CD4-positive, alpha-beta T cell (primary cell): ENCODE data around the gene ZNF182. TPM values are rescaled to one million over a fixed set of nuclear protein-coding genes. Genes with fewer than 3 reads are reported as not detected.

Experiments used
- ATAC-seq: fragments of 200-7000 bp; cut with Tn5 transposase; one replicate; pipeline ENCODE4 v1.10.0; 2022; ENCODE audit warnings: mild to moderate bottlenecking; ENCODE audit not compliant: poor library complexity
- CTCF ChIA-PET: fragments of 350-600 bp; sonication (Branson Sonifier 250); formaldehyde crosslinking; loops from one replicate; lab custom pipeline; 2021; ENCODE audit warnings: antibody characterized with exemption, inconsistent platforms; lab: Charles Lee
- POLR2A ChIA-PET: fragments of 350-600 bp; sonication (Branson Sonifier 250); formaldehyde crosslinking; loops from one replicate; lab custom pipeline; 2021; ENCODE audit warnings: antibody characterized with exemption, inconsistent platforms; lab: Charles Lee
- DNase-seq, 14 experiments: peaks; one replicate each; pipeline ENCODE4 v3.0.0-alpha.2; 2013 to 2020; ENCODE audit warnings: mixed read lengths in 2 of 14
- H3K27ac ChIP-seq, 2 donors: one replicate each; pipeline versions ENCODE4 v1.5.1 to v1.7.0; 2013; ENCODE audit warnings: low read length in 2 of 2, low read depth in 1 of 2, mild to moderate bottlenecking in 1 of 2
- H3K27me3 ChIP-seq, 2 experiments: 1 replicate in 1 of 2; 2 replicates in 1 of 2; pipeline versions ENCODE4 v1.6.1 to v1.7.0; 2013; ENCODE audit warnings: low read length in 2 of 2, control low read depth in 1 of 2, mild to moderate bottlenecking in 1 of 2, moderate library complexity in 1 of 2; ENCODE audit not compliant: insufficient read depth in 2 of 2, control insufficient read depth in 1 of 2
- H3K36me3 ChIP-seq: one replicate; pipeline ENCODE4 v1.6.1; 2013; ENCODE audit warnings: low read length, control low read depth; ENCODE audit not compliant: insufficient read depth
- H3K4me1 ChIP-seq: one replicate; pipeline ENCODE4 v1.6.1; 2013; ENCODE audit warnings: low read length, control low read depth; ENCODE audit not compliant: insufficient read depth
- H3K4me3 ChIP-seq: one replicate; pipeline ENCODE4 v1.5.1; 2013; ENCODE audit warnings: mild to moderate bottlenecking, low read length, moderate library complexity
- H3K9me3 ChIP-seq, 2 experiments: 1 replicate in 1 of 2; 2 replicates in 1 of 2; pipeline versions ENCODE4 v1.6.1 to v1.7.0; 2013; ENCODE audit warnings: low read length in 2 of 2, mild to moderate bottlenecking in 2 of 2, control low read depth in 1 of 2, moderate library complexity in 1 of 2; ENCODE audit not compliant: control insufficient read depth in 1 of 2, insufficient read depth in 1 of 2
- H3K27ac Mint-ChIP-seq: one replicate; pipeline ENCODE4 v1.8.0; 2020; ENCODE audit warnings: mixed read lengths
- H3K27me3 Mint-ChIP-seq: one replicate; pipeline ENCODE4 v1.8.0; 2021; ENCODE audit warnings: mixed read lengths
- H3K36me3 Mint-ChIP-seq: one replicate; pipeline ENCODE4 v1.8.0; 2021; ENCODE audit warnings: low read depth, mixed read lengths
- H3K4me1 Mint-ChIP-seq: one replicate; pipeline ENCODE4 v1.8.0; 2021; ENCODE audit warnings: low read depth, mixed read lengths
- H3K4me3 Mint-ChIP-seq: one replicate; pipeline ENCODE4 v1.8.0; 2020; ENCODE audit warnings: mild to moderate bottlenecking, mixed read lengths
- H3K9me3 Mint-ChIP-seq: one replicate; pipeline ENCODE4 v1.8.0; 2020; ENCODE audit warnings: mixed read lengths
- CTCF ChIP-seq: fragments of 200-600 bp; IDR thresholded peaks from one replicate; pipeline ENCODE4 v1.8.0; 2022; ENCODE audit warnings: antibody characterized with exemption, mild to moderate bottlenecking
- intact Hi-C, 2 experiments: fragments of 100-400 bp; cut with DNase I in 1 of 2; cut with micrococcal nuclease in 1 of 2; formaldehyde crosslinking; loops; one replicate each; pipeline versions ENCODE4 v1.15.1 to v1.9.0; 2023 to 2025; cut with DNase I, micrococcal nuclease
- total RNA-seq, 174 experiments: library from RNA in 2 of 174; stranded (reverse) in 2 of 174; gene quantifications; one replicate each; pipeline ENCODE4 v1.2.3 and lab custom pipeline; 2021 to 2026

Gene ZNF182
- total RNA-seq, 2 experiments from 2014 or later = 4.8 to 5.0 TPM

- peak overlapping the region; percentile 42 for H3K4me3 Mint-ChIP-seq
- no peak for TF ChIP-seq CTCF
- POLR2A ChIA-PET = no interaction called here
Observed at GRCh38 chrX:48001260-48001659, 2.5 kb downstream of the ZNF182 start.

DNA sequence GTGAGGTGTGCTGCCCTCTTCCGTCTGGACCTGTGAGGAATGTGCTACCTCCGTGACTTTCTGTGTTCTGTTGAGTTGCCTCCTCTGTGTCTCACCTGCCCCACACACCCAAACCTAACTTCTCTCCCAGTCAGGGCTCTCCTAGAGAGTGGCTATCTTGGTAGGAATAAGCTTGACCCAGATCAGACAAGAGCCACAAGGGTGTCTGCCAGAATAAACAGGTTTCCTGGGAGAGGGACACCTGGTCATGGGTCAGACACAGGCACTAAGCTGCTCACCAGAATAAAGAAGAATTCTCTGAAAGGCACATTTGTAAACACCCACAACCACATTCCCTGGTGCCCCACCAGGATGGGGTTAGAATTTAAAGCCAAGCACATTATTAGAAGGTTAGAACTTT, 11.1 kb downstream of the ZNF182 start:
- ATAC-seq = no peak
- peak overlapping the region; percentile 84 for H3K27ac Mint-ChIP-seq
- ChIA-PET POLR2A (no interaction called here), CTCF (no interaction called here)
- no peaks in the 10 kb centered on the region for H3K9me3 Mint-ChIP-seq
- peaks cover 32% of the 10 kb centered on the region for H3K4me1 Mint-ChIP-seq
- Histone ChIP-seq H3K27ac (no peak overlapping the region), H3K4me1 (peaks cover 12% of the 10 kb centered on the region), H3K9me3 (no peaks in the 10 kb centered on the region), H3K27me3 (no peaks in the 10 kb centered on the region), H3K36me3 (peaks cover 25% of the 10 kb centered on the region), H3K4me3 (no peak overlapping the region)
- H3K36me3 Mint-ChIP-seq = peaks cover 86% of the 10 kb centered on the region
- no peak for DNase-seq
- TF ChIP-seq CTCF = no peak
- H3K4me3 Mint-ChIP-seq = no peak overlapping the region
- H3K27me3 Mint-ChIP-seq = no peaks in the 10 kb centered on the region
- intact Hi-C loops = no loop called here

More at GRCh38 chrX:48001260-48001659, 2.5 kb downstream of the ZNF182 start:
- H3K36me3 Mint-ChIP-seq = peaks cover 55% of the 10 kb centered on the region
- peaks cover 14% of the 10 kb centered on the region for H3K36me3 ChIP-seq
- no peak overlapping the region for H3K4me3 ChIP-seq
- peaks cover 11% of the 10 kb centered on the region for H3K4me1 ChIP-seq
- H3K27me3 ChIP-seq = no peaks in the 10 kb centered on the region
- peaks cover 37% of the 10 kb centered on the region for H3K4me1 Mint-ChIP-seq
- ATAC-seq (no peak), DNase-seq (no peak)
- CTCF ChIA-PET = no interaction called here
- no peak overlapping the region for H3K27ac ChIP-seq
- H3K27me3 Mint-ChIP-seq = no peaks in the 10 kb centered on the region
- intact Hi-C loops = no loop called here
- H3K27ac Mint-ChIP-seq = peak overlapping the region; percentile 87
- no peaks in the 10 kb centered on the region for H3K9me3 Mint-ChIP-seq
- H3K9me3 ChIP-seq = no peaks in the 10 kb centered on the region

- peaks cover 86% of the 10 kb centered on the region for H3K36me3 Mint-ChIP-seq
- peak overlapping the region; percentile 84 for H3K27ac Mint-ChIP-seq
- intact Hi-C loops = no loop called here
- Histone ChIP-seq H3K9me3 (no peaks in the 10 kb centered on the region), H3K36me3 (peaks cover 32% of the 10 kb centered on the region), H3K4me3 (no peak overlapping the region), H3K4me1 (peaks cover 12% of the 10 kb centered on the region), H3K27ac (no peak overlapping the region), H3K27me3 (no peaks in the 10 kb centered on the region)
- peak overlapping the region; percentile 1 for H3K4me3 Mint-ChIP-seq
- TF ChIP-seq CTCF = no peak
- no peak for DNase-seq
- CTCF ChIA-PET = no interaction called here
- POLR2A ChIA-PET = no interaction called here
- H3K4me1 Mint-ChIP-seq = peaks cover 32% of the 10 kb centered on the region
- ATAC-seq = no peak
- no peaks in the 10 kb centered on the region for H3K27me3 Mint-ChIP-seq
- no peaks in the 10 kb centered on the region for H3K9me3 Mint-ChIP-seq
Observed at GRCh38 chrX:47992095-47992380, 11.8 kb downstream of the ZNF182 start.
